ENCODE results near the gene EMX1.

EMX1 gene

DNA sequence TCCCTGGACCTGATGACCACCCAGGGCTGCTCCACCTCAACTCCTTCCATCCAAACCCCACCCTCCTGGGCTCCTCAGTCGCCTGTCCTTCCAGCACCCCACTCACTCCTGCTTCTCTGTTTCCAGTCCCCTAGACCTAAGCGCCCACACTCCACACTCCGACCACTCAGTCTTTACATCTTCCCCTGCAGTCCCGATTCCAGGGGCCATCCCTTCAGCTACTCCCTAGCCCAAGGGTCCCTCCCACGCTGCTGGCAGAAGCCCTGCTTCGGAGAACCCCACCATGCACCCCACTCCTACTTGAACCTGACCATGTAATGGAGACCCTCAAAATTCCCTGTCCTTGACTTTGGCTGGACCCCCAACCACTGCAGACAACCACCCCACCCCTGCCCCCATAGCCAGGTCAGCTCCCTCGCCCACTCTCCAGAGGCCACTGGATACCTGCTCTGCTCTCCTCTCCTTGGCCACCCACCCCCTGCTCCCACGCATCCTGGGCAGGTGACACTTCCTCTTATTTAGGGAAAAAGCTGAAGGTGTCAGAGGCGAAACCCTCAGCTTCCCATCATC lies 28.2 kb downstream of the EMX1 start:
- no peak for DNase-seq

DNA sequence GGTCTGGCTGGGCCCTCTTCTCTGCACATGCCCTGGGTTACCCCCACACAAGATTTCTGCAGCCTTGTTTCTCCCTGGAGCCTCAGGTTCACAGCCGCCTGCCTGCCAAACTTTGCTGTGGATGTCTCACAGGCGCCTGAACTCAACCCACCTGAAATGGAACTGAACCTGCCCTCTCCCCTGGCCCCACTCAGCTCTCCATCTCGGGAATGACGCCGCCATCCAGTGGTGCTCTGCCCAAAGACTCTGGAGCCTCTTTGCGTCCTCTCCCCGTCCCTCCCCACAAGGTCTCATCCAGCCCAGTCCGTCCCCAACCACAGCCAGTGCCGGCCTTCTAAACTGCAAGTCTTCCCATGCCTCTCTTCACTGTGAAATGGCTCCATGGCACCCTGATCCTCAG lies 29.1 kb downstream of the EMX1 start:
- no peak for DNase-seq

DNA sequence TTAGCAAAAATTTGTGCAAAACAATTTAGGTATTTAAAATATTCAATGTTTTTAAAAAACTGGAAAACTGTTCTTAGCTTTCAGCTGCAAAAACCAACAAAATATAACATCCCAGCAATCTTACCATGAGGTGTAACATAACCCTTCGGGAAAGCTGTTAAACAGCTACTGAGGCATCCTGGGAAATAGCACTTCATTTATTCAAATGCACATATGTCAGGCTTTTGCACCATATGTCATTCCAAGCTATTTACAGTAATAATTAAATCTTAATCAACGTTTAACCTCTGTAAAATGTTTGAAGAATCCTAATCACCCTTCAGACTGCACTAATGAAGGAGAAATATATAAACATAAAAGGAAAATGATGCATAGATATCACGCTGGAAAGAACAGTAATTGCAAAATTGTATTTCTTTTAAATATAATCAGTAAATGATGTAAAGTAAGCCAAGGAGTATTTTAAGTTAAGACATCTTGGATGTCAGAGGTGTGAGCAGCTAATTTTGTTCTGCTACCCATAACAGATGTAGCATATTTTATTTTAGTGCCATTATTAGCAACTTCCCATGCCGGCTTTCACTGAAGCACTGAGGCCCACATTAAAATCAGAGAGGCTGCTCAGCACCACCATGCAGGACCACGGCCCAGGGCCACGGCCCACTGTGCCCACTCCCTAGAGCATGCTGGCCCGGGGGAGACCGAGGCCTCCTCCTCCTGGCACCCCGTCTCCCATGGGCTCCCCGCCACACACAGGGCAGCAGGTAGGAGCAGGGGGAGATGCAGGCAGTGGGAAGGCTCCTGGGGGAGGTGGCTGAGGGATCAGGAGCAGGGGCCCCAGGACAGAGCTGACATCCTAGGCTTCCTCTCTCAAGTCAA lies 30.9 kb downstream of the EMX1 start:
- no peak for DNase-seq

DNA sequence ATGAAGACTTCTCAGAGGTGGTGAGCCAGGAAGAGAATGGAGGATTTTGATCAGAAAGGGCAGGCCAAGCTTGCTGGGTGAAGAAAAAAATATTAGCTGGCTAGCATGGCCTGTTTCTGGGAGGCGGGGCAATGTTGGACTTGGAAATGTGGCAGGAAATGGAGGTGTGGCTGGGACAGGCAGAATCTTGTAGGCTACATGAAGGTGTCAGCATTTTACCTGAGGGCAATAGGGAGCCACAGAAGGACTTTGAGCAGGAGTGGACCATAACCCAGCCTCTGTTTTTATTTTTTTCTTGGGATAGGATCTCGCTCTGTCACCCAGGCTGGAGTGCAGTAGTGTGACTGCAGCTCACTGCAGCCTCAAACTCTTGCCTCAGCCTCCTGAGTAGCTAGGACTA lies 31.7 kb downstream of the EMX1 start:
- DNase-seq: no peak

DNA sequence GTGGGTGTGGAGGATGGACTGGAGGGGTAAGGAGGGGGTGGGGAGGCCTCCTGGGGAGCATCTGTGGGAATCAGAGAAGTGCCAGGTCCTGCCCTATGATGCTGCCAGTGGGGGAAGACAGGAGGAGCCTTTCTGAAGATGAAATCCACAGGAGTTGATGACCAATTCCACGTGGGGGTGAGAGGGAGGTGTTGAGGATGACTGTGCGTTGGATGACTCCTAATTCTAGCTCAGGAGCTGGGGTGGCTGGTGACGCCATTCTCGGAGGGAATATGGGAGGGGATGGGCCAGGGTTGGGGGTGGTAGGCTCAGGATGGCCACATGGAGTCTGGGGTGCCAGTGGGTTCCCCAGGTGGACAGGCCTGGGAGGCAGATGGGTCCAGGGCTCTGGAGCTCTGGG lies 32.3 kb downstream of the EMX1 start:
- no peak for DNase-seq

DNA sequence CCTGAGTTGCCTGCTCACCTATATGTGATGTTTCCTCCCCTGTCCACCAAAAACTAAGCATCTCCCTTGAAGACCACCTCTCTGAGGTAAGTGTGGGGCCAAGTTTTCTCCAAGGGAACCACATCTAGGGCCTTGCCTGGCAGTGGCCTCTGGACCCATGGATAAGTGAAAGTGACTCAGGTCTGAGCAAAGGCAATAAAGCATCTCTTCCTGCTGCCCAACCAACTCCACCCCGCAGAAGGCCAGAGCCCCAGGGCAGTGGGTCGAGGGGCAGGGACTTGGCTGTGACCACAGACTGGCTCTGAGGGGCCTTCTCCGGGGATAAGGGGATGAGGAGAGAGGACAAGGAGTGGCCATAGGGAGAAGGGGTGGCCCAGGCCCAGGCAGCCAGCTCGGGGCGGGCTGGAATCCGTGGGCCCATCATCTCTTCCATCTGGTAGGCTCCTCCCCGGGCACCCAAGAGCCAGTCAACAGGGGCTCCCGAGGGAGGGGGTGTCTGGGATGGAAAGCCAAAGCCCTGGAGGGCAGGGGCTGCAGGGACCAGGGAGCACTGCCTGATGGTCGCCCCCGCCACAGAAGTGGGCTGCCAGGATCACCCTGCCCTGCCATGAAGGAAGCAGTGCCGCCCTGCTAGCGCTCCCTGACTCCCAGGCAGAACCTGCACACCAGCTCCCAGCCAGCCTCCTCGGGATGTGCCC lies 33.4 kb downstream of the EMX1 start:
- no peak for DNase-seq

DNA sequence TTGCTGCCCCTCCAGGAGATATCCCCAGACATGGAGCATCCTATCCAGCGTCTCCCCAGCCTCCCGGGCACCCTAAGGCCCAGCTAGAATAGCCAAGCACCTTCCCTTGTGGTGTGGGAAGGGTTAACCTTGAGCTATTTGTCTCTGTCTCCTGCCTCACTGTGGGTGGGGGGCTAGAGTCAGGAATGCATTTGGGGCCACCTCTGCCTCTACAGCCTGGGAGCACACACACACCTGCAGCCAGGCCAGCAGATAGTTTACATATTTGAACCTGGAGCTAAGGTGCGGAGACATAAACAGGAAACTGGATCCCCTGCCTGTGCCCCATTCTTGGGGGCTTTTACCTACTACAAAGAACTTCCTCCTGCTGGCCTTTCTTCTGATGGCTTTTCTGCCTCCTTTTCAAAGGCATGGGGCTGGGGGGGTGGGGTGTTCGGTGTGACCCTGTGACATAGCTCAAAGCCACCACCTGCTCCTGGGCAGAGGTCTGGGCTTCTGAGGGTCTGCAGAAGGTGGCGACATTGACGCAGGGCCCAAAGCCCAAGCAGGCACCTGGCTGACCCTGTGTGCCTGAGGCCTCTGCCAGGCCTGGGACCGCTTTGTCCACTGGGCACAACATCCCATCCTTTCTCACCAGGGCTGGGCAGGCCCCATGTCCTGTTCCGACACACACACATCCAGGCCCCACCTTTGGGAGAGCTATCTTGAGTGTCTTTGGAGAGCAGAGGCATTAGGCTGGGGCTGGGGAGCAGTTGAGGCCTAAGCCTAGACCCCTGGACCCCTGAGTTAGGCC lies 34.2 kb downstream of the EMX1 start:
- DNase-seq: no peak

DNA sequence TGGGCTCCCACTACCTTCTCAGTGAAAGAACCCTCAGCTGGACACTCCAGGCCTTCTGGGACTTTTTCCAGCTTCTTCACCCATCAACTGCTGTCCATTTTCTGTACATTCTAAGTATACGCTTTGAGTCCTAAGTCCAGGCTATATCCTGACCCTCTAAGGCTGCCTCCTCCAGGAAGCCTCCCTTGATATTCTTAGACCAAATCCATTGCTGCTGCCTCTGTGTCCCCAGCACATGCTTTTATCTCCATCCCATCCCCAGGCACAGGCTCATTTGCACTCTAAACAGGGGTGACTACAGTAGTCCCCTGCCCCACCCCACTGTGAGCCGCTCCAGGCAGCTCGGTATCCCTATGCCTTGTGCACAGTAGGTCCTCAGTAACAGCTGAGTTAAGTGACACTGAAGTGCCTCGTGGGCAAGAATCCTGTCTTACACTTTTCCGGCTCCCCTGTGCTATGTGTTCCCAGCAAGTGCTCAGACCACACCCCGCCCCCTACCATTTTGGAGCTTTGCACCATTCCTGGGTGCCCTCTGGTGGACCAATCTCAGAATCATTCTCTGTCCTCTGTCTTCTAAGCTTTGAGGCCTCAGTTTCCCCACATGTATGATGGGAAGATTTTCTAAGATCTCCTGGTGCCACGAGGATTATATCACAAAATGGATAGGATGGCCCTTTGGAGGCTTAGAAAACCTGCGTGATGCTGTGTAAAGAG lies 34.9 kb downstream of the EMX1 start:
- no peak for DNase-seq

DNA sequence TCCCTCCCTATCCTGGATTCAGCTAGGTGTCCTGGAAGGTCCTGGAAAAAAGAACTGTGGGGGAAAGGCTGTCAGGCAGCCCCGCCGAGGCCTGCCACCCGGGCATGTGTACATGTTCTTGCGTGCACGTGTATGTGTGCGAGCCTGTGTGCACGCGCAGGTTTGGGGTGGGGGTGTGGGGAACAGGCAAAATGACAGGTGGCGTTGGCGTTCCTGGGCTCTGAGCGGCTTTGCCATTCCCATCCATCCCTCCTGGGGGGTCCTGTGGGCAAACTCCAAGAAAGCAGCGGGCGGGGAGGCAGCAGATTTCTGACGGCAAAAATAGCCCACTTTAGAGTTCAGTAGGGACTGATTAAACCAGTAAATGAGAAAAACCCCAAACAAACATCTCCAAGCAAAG lies 35.6 kb downstream of the EMX1 start:
- DNase-seq: no peak

DNA sequence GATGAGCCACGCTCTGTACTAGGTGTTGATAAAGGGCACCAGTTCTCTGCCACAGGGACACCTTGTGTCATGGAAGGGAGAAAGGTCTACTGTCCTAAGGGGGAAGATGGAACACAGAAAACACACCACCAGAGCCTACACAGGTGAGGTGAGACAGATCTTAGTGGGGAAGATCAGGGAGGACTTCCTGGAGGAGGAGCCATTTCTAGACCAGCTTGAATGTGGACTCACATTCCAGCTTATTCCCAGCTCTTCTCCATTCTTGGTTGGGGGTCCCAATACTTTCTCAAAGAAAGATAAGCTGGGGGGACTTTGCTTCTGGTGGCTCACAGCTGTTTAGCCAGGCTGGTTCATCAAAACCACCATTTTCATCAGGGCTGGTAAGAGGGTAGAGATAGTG lies 36.2 kb downstream of the EMX1 start:
- DNase-seq: no peak

DNA sequence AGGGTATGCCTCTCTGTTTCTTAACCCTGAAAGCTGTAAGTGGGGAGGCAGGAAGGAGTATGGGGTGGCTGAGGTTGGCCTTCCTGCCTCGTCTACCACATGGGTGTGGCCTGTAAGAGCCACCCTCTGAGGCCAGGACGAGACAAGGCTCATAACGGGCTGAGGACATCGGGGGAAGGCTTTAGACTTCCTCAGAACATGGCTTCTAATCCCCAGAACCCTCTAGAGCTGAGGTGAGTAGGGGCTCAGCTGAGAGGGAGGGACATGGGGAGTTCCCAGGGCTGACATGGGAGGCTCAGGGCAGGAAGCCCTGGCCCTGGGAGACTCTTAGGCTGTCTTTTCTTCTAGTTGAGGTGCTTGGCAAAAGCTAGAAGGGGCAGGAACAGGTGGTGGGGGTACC lies 36.7 kb downstream of the EMX1 start:
- DNase-seq: no peak

DNA sequence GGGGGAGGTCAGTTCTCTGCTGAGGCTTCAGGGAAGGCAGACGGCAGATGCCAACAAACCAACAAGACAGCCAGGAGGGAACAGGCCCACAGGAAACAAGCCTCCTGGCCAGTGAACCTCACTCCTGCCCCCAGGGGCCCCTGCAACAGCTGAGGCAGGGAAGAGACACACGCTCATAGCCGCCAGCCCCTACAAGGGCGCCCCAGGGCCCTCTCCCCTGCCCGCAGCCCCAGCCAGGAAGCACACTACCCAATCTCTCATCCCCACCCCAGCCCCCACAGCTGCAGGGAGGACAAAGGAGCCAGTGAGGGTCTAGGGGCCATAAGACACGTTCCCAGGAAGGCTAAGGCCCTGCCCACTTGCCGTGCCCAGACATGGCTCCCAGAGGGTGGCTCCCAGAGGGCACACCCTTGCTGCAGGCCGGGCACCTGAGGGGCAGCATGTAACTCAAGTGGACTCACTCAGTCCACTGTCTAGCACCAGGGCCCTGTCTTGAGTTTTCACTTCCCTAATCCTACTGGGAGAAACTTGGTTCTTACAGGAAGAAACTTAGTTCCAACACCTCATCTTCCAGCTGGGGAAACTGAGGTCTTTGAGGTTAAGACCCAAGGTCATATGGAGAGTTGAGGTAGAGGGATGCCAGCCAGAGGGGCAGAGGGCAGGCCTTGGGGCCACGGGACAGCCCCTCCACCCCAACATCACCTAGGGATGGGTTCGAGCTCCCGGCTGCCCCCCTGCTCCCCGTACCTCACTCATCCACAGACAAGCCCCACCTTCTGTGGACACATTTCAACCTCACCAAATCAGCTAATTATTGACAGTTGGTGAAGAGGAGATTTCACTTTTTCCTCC lies 37.3 kb downstream of the EMX1 start:
- no peak for DNase-seq

DNA sequence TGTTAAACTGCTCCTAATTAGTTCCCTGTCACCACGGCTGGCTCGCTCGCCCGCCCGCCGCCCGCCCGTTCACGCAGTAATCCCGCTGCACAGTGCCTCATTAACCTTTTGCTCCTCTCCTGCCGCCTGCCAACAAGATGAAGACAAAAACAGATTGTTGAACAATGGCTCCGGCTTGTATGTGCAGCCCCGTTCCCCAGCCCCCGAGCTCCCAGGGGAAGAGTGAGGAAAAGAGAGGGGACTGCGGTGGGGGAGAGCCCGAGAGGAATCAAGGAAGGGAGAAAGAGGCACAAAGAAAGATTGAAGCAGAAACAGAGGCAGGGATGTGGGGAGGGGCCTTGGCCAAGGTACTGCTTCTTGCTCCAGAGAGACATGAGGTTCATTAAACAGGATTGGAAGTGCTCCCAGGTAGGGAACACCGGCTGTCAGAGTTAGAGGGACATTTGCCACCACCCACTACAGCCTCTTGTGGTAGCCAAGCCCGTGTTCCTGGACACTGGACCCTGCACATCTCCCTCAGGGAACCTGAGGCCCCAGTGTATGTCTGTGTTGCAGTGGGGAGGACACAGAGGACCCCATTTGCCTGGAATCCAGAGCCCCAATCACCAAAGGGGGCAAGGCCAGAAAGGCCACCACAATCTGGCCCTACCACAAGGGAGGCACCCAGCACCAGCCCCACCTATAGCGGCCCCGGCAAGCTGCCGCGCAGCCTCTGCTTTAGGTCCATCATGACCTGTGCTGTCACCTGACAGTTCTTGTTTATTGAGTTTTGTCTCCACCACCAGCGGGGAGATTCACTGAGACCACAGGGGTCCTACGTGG lies 38.1 kb downstream of the EMX1 start:
- no peak for DNase-seq

DNA sequence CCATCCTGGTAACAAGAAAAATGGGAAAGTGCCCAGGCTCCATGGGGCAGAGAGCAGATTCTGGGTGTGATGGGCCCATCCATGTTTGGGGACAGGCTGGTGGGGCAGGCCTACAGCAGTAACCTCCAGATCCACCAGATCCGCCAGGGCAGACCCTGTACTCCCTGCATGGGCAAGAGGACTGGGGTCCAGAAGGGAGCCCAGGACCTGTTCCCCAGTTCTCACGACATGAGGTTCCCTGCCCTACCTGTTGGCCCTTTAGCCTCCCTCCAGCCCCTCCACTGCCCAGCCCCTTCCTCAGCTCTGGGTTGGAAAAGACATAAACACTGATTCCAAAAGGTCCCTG lies 38.7 kb downstream of the EMX1 start:
- DNase-seq: no peak

DNA sequence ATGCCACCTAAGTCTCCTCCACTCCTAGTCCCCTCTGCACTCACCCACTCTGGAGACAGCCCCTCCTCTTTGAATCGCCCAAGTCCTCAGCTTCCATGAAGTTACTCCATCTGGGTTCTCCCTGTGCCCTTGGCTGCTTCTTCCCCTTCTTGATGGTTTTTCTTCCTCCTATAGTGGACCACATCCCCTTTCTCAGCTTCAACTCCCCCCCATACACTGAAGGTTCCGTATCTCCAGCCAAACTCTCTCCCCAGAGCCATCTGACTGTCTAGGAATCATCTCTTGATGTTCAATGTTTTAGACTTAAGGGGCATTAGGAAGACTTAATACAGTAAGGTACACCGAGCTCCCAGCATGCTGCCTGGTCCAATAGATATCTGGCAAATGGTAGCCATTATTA lies 39.6 kb downstream of the EMX1 start:
- no peak for DNase-seq

DNA sequence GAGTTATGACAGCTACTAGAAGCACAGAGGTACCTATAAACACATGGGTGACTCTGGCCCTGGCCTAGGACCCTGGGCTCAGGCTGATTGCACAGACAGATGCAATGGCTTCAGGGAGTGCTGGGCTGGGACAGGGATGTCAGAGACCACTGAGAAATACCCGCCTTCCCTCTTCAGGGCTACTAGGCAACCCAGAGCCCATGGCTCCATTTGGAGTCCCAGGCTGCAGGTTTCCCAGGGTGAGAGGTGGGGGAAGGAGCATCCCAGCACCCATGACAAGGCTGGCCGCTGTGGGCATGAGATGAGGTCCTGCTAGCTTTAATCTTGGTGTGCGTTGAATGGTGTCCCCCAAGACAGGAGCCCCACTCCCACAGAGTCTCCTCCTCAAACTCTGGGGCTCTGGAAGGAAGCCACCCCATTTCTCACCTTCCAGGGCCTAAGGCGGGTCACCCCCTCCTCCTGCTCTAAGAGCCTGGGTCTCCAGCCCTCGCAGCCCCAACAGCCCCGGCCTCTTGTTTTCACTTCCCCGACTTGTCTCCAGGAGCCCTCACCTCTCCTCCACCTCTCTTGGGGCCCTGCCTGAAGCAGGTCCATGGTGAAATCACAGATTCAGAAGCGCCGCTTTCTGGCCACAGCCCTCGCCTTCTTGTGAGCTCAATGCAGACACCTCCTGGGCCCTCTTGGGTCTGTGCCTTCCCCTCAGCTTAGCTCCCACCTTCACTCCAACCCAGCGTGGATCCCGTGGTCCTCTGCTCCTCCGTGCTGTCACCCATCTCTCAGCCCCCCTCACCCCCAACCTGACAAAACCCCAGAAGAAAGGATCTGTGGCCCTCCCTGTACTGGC lies 41.4 kb downstream of the EMX1 start:
- DNase-seq: no peak

DNA sequence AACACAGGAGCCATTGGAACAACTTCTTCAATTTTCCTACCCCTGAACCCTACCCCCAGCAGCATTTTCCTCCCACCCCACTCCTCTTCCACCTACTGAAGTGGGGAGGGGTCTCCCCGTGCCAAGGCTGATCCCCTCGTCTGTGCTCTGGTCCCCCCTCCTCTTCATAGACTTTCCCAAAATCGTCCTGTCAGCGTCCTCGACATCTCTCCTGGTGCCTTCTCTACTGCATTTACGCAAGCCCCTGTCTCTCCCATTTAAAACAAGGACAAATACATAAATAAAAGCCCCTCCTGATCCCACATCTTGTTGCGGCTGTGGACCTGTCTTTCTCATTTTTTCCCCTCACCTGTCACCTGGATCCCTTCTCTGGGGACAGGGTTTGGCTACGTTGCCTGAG lies 42.2 kb downstream of the EMX1 start:
- no peak for DNase-seq

DNA sequence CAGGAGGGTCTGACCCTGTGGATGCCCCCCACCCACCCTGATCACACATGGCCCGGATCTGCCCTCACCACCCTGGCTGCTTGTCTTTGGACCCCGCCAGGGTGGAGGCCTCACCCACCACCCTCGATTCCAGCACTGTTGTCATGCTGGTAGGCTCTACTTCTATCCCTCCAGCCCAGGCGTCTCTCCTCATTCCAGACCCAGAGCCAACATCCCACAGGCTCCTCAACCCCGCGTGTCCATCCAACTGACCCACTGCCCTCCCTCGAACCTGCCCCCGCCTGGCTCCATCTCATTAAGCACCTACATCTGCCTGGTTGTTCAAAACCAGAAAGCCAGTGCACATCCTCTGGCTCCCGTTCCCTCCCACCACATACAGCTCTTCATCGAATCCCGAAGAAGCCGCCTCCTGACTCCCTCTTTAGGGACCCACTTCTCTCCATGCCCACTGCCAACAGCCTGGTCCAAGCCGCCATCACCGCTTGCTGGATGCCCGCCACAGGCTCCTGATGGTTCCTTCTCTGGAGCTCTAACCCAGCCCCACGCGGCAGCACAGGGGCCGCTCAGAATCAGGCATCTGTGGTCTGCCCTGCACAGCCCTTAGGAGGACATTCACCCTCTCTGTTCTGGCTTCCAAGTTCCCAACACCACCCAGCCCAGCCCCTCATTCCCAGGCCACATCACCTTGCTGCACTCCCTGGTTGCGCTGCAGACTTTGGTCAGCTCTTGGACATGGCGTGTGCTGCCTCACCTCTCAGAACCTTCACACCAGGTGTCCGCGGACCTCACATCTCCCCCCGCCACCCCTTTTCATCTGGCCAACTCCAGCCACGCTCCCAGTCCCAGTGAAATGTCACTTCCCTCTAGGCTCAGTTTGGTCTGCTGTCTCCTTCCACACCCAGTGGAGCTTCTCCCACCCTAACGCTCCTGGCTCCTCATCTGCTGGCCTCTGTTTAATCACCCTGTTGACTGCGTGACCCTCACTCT lies 43.0 kb downstream of the EMX1 start:
- DNase-seq: no peak
